Measurements from ENCODE around the gene ASTN2. TPM values are rescaled to one million over a fixed set of nuclear protein-coding genes. Genes with fewer than 3 reads are reported as not detected.

The ASTN2 gene
- total and polyA plus RNA-seq, 10 of the 15 experiments (the other 5 are each of a cell fraction or from before 2014, with no cell fraction given), result 1.4 to 15.7 (median 7.0) TPM

DNA sequence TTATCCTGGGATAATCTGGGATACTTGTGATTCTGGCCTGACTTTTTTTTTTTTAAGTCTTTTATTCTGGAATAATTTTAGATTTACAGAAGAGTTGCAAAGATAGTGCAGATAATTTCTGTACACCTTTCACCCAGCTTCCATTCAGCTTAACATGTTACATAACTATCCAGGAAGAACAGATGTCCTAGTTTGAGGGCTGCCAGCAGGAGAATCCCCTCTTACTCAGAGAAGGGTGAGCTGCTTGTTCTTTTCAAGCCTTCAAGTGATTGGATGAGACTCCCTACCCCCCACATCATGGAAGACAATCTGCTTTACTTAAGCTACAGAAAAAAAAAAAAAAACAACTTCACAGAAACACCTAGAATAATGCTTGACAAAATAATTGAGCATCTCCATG is 473.6 kb downstream of the ASTN2 start:
- no TSS peak for BruUV-seq (replicated peaks)
- no peak overlapping the region for H3K4me2 ChIP-seq (ENCODE audit: control insufficient read depth, insufficient read depth)
- no peaks in the 10 kb centered on the region for H3K27me3 ChIP-seq (replicated peaks in 1 of 2; ENCODE audit: control insufficient read depth in 2 of 2, insufficient read depth in 2 of 2, low read length in 1 of 2)
- RAD21 ChIA-PET (ENCODE audit: unreplicated experiment), result interaction anchor here (0.6 to 2.0 kb wide), 2 partner anchors 11 to 264 kb away, joined by 3 to 6 read pairs; no protein-coding TSS in a partner anchor
- H3K36me3 ChIP-seq (ENCODE audit: control insufficient read depth in 2 of 2, insufficient read depth in 2 of 2, low read length in 1 of 2), result no peaks in the 10 kb centered on the region
- ATAC-seq, result no peak
- no peaks in the 10 kb centered on the region for H3K79me2 ChIP-seq (ENCODE audit: control insufficient read depth, insufficient read depth, low read length)
- POLR2A ChIA-PET, result interaction anchor here (0.6 to 0.7 kb wide), 4 partner anchors 18 to 1916 kb away, joined by 3 to 4 read pairs (median 3); no protein-coding TSS in a partner anchor
- DNase-seq (ENCODE audit: low read depth, low spot score), result no peak
- in situ Hi-C loops (cut with MboI), result no loop called here
- no peak overlapping the region for H3K4me3 ChIP-seq
- intact Hi-C loops (cut with micrococcal nuclease; ENCODE audit: unreplicated experiment), result no loop called here
- CTCF ChIA-PET, result interaction anchor here (2.2 kb wide), 1 partner anchor 10 kb away, joined by 5 read pairs; no protein-coding TSS in a partner anchor
- no peak overlapping the region for H2AFZ ChIP-seq (ENCODE audit: control insufficient read depth, low read depth, low read length)
- no peak for FAIRE-seq
- H3K27ac ChIP-seq (ENCODE audit: control insufficient read depth, insufficient read depth), result no peak overlapping the region
- H4K20me1 ChIP-seq (ENCODE audit: control insufficient read depth, insufficient read depth), result no peaks in the 10 kb centered on the region
- SMC1A ChIA-PET (ENCODE audit: uncharacterized antibody, unreplicated experiment), result interaction anchor here (0.7 to 1.2 kb wide), 2 partner anchors 9 to 60 kb away, joined by 3 read pairs; no protein-coding TSS in a partner anchor
- peaks cover 27% of the 10 kb centered on the region for H3K4me1 ChIP-seq (ENCODE audit: control insufficient read depth, insufficient read depth, low read length)
- H3K9me3 ChIP-seq (replicated peaks; ENCODE audit: control insufficient read depth, insufficient read depth, low read length), result no peaks in the 10 kb centered on the region; the same call in 2 of the 3 replicates
- no peak overlapping the region for H3K9ac ChIP-seq (ENCODE audit: control insufficient read depth, insufficient read depth, low read length)
- TF ChIP-seq ZNF274 (IDR thresholded peaks at IDR 0.05; ENCODE audit: insufficient read depth, insufficient read length) (no peak), NFXL1 (IDR thresholded peaks at IDR 0.05; ENCODE audit: borderline replicate concordance) (no peak), ETV6 (conservative IDR thresholded peaks at IDR 0.05 in 1 of 2, IDR thresholded peaks at IDR 0.05 in 1 of 2; ENCODE audit: borderline replicate concordance in 1 of 2, low read depth in 1 of 2) (no peak), SIX5 (IDR thresholded peaks at IDR 0.05; ENCODE audit: low read depth, low read length, severe bottlenecking) (no peak), TBL1XR1 (IDR thresholded peaks at IDR 0.05; ENCODE audit: low read depth, low read length) (no peak), ASH2L (IDR thresholded peaks at IDR 0.05; ENCODE audit: borderline replicate concordance, low read depth) (no peak), ATF7 (IDR thresholded peaks at IDR 0.05; ENCODE audit: low read depth) (no peak), STAT3 (IDR thresholded peaks at IDR 0.05; ENCODE audit: low read depth, low read length) (no peak)
- TF ChIP-seq, protein P1, sequence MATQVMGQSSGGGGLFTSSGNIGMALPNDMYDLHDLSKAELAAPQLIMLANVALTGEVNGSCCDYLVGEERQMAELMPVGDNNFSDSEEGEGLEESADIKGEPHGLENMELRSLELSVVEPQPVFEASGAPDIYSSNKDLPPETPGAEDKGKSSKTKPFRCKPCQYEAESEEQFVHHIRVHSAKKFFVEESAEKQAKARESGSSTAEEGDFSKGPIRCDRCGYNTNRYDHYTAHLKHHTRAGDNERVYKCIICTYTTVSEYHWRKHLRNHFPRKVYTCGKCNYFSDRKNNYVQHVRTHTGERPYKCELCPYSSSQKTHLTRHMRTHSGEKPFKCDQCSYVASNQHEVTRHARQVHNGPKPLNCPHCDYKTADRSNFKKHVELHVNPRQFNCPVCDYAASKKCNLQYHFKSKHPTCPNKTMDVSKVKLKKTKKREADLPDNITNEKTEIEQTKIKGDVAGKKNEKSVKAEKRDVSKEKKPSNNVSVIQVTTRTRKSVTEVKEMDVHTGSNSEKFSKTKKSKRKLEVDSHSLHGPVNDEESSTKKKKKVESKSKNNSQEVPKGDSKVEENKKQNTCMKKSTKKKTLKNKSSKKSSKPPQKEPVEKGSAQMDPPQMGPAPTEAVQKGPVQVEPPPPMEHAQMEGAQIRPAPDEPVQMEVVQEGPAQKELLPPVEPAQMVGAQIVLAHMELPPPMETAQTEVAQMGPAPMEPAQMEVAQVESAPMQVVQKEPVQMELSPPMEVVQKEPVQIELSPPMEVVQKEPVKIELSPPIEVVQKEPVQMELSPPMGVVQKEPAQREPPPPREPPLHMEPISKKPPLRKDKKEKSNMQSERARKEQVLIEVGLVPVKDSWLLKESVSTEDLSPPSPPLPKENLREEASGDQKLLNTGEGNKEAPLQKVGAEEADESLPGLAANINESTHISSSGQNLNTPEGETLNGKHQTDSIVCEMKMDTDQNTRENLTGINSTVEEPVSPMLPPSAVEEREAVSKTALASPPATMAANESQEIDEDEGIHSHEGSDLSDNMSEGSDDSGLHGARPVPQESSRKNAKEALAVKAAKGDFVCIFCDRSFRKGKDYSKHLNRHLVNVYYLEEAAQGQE (IDR thresholded peaks at IDR 0.05; ENCODE audit: low read depth, low read length), result no peak
- TF ChIP-seq, protein P2, sequence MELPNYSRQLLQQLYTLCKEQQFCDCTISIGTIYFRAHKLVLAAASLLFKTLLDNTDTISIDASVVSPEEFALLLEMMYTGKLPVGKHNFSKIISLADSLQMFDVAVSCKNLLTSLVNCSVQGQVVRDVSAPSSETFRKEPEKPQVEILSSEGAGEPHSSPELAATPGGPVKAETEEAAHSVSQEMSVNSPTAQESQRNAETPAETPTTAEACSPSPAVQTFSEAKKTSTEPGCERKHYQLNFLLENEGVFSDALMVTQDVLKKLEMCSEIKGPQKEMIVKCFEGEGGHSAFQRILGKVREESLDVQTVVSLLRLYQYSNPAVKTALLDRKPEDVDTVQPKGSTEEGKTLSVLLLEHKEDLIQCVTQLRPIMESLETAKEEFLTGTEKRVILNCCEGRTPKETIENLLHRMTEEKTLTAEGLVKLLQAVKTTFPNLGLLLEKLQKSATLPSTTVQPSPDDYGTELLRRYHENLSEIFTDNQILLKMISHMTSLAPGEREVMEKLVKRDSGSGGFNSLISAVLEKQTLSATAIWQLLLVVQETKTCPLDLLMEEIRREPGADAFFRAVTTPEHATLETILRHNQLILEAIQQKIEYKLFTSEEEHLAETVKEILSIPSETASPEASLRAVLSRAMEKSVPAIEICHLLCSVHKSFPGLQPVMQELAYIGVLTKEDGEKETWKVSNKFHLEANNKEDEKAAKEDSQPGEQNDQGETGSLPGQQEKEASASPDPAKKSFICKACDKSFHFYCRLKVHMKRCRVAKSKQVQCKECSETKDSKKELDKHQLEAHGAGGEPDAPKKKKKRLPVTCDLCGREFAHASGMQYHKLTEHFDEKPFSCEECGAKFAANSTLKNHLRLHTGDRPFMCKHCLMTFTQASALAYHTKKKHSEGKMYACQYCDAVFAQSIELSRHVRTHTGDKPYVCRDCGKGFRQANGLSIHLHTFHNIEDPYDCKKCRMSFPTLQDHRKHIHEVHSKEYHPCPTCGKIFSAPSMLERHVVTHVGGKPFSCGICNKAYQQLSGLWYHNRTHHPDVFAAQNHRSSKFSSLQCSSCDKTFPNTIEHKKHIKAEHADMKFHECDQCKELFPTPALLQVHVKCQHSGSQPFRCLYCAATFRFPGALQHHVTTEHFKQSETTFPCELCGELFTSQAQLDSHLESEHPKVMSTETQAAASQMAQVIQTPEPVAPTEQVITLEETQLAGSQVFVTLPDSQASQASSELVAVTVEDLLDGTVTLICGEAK (IDR thresholded peaks at IDR 0.05; ENCODE audit: borderline replicate concordance), result no peak
- TF ChIP-seq, protein P3, sequence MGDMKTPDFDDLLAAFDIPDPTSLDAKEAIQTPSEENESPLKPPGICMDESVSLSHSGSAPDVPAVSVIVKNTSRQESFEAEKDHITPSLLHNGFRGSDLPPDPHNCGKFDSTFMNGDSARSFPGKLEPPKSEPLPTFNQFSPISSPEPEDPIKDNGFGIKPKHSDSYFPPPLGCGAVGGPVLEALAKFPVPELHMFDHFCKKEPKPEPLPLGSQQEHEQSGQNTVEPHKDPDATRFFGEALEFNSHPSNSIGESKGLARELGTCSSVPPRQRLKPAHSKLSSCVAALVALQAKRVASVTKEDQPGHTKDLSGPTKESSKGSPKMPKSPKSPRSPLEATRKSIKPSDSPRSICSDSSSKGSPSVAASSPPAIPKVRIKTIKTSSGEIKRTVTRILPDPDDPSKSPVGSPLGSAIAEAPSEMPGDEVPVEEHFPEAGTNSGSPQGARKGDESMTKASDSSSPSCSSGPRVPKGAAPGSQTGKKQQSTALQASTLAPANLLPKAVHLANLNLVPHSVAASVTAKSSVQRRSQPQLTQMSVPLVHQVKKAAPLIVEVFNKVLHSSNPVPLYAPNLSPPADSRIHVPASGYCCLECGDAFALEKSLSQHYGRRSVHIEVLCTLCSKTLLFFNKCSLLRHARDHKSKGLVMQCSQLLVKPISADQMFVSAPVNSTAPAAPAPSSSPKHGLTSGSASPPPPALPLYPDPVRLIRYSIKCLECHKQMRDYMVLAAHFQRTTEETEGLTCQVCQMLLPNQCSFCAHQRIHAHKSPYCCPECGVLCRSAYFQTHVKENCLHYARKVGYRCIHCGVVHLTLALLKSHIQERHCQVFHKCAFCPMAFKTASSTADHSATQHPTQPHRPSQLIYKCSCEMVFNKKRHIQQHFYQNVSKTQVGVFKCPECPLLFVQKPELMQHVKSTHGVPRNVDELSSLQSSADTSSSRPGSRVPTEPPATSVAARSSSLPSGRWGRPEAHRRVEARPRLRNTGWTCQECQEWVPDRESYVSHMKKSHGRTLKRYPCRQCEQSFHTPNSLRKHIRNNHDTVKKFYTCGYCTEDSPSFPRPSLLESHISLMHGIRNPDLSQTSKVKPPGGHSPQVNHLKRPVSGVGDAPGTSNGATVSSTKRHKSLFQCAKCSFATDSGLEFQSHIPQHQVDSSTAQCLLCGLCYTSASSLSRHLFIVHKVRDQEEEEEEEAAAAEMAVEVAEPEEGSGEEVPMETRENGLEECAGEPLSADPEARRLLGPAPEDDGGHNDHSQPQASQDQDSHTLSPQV (IDR thresholded peaks at IDR 0.05), result no peak
